A204.1 (cell line): Measurements from ENCODE around the gene TBX18.

Experiments
- FAIRE-seq: peaks from 2 replicates; lab custom pipeline; 2012; peaks lifted over from hg19 to GRCh38; lab: Jason Lieb, UNC

The TBX18 gene

DNA sequence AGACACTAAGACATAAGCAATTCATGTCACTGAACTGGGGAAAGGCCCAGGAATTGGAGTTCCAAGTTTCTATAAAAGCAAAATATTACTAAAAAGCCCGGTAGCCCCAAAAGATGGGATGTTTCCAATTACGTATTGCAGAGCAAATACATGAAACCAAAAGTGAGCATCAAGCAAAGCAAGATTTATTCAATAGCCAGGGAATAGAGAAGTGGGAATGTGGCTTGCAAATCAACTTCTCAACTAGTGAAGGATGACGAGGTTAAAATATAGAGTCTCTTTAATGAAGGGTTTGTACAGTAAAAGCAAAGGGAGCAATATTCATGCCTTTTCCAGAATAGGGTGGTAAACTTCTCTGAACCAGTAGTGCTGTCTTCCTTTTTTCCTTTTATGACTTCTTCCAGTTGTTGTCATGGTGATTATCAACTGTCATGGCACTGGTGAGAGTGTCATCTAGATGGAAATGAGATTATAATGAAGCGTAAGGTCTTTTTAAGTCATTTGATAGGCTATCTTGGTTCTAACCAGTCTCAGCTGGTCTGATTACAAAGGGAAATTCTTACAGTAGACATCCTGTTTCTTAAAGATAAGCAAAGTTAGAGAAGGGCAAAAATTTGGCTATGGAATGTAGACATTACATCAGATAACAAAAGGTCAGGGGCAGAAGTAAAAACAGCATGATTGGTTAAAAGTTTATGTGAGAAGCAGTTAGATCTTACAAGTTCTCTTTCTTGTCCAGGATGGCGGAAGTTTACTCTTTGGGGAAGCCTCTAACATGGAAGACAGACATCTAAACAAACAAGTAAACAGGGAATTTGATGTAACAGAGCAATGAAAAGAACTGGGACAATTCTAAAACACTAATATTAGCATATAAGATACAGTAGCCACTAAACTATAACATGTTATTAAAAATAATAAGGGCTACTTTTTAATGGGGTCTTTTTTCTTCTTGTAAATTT lies 96.9 kb downstream of the TBX18 start:
- FAIRE-seq = no peak

DNA sequence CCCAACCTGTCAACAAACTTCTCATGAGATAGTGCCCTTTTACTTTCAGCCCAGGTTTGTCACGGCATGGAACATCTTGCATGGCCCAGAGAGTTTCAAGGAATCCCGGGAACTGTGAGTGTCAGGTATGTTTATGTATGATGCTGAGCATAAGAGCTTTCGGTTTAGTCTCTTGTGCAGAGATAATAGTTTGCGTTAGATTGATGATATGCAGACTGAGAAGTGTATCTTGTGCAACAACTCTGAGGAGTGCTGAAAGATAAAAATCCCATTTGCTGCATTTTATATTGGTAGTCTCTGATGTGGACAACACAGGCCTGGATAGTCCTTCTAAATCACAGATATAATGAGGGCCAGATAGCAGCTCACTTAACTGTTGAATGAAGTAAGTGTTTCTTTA lies 99.0 kb downstream of the TBX18 start:
- no peak for FAIRE-seq

DNA sequence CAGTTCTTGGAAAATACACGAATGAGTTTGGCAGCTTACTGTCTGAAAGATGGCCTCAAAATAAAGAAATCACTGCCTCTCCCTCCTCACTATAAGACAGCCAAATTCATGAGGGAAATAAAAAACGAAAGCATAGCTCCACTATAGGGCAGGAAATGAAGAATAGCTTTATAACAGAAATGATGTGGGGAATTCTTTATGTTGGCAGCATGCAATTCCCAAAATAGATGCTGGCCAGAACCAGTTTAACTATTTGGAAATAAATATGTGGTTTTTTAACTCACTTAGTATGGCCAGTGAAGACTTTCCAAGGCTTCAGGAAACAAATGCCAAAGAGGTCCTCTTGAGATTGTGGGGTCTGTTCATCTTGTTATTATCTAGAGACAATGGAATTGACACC lies 100.5 kb downstream of the TBX18 start:
- FAIRE-seq = no peak

DNA sequence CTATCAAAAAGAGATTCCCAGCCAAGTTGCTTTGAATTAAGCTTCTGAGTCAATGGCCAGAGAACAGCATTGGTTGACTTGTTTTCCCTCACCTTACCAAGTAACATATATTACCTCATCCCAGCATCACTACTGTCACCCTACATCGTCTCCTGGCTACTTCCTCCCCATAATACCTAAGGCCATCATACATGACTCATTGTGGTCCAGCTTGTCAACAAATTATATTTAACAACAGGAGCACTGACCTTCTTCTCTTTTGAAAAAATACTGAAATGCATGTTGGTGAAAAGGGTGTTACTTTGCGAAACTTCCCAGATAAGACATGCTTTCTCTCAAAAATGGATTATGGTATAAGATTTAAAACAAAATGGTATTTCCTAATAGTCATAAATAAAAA lies 106.9 kb downstream of the TBX18 start:
- FAIRE-seq = no peak

DNA sequence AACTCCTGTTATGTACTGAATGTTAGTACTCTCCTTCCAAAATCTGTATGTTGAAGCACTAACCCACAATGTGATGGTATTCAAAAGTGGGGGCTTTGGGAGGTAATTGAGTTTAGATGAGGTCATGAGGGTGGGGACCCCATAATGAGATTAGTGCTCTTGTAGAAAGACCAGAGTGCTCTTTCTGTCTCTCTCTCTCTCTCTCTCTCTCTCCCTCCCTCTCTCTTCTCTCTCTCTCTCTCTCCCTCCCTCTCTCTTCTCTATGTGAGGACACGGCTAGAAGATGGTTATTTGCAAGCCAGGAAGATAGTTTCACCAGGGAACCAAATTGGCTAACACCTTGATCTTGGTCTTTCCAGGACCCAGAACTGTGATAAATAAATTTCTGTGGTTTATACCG lies 107.4 kb downstream of the TBX18 start:
- FAIRE-seq = no peak

DNA sequence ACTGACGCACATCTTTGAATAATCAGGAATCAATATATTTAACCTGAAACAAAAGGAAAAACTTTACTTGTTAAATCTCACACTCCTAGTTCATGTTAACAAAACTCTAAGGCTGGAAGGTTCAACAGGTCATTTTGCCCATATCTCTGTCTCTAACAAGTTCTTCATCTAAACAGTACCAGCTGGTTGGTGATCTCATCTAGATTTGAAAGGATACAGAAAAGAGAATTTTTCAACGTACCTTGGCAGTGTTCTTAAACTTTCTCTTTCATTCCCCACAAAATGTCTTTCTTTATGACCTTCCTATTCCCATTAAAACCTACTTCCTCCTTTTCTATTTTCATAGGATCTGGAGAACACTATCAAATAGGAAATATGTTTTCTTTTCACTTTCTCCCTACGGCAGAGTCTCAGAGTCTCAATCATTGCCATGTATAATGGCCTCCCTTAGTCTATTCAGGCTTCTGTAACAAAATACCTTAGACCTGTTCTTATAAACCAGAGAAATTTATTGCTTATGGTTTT lies 111.3 kb downstream of the TBX18 start:
- FAIRE-seq = no peak

DNA sequence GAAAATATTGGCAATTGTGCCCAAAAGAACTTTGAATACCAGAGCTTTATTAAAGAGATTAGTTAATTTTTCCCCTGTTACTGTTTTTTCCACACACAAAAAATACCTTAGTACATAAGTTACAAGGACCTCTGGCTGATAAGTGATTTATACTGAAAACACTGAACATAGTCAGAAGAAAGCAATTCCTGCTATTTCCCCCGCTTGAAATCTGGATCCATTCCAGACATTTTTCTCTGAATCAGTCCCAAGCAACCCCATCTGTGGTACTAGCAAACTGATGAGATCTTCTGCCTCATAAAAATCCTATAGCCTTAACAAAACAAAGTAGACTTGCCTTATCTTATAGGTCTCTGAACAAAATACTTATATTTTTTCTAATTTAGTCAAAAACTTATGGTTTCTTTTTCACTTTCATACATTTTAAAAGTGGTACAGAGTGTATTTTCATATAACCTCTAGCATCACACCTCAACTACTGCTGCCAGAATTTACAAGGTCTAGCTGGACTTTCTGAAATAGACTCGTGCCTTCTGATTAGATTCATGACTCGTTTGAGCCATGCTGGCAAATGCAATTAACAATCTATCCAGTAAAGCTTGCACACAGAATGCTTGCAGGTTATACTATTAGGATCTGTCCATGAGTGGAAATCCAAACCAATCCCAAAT lies 111.9 kb downstream of the TBX18 start:
- FAIRE-seq = no peak

DNA sequence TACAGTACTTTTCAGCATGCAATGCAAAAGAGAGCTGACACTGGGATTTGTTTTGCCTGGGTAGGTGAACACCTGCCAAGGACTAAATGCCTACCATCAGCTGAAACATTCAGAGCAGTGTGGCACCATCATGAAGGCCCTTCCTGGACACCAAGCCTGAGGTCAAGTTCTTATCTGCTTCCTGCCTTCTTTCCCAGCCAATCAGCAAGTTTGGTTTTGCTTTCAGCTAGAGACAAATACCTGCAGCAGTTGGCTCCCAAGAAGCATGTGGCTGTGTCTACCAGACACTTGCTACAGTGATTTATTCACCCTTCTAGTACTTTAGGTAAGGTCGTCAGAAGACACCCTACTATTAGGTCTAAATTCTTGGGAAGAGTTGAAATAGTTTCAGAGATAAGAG lies 112.8 kb downstream of the TBX18 start:
- no peak for FAIRE-seq

DNA sequence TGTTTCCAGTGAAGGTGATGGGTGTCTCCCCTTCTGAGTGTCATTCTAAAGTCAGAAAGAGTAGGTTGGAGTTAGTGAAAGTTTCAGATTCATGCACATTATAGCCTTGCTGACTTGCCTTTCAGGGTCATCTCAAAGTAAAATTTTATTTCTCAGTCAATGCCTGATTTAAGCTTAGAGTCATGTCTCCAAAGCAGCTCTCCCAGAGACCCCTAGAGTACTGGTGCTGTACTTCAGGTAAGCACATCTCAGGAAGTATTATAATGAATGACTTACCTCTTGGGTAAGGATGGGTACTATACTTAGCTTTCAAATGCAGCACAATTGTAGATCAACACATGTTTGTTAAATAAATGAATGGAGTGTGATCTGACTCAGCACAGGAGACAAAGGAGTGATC lies 116.0 kb downstream of the TBX18 start:
- FAIRE-seq = no peak

DNA sequence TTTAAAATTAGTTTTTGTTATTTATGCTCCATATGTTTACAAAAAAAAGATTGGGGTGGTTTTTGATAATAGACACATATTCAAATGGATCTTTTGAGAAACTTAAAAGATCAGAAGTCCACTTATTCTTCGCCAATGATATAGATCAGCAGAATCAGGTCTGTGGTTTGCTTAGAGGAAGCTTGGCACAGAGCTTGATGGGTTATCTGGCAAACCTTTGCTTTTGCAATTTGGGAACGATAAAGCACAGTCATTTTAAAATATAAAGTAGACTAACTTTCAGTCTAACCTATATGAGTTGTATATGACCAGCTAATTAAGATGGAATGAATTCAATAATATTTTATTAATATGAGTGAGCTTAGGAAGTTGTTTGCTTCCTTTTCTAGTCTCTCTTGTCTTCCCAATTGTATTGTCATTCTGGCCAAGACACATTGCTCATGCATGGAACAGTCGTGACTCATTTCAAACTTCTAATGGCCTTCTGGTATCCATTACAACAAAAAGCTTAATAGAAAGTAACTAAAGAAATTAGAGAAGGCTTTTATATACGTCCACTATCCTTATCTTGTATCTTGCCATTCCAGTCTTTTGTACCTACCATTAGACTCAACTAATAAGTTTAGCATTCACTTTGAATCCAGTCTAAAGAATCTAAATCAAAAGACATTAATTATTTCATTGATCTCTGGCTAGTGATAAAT lies 118.7 kb downstream of the TBX18 start:
- FAIRE-seq = no peak

DNA sequence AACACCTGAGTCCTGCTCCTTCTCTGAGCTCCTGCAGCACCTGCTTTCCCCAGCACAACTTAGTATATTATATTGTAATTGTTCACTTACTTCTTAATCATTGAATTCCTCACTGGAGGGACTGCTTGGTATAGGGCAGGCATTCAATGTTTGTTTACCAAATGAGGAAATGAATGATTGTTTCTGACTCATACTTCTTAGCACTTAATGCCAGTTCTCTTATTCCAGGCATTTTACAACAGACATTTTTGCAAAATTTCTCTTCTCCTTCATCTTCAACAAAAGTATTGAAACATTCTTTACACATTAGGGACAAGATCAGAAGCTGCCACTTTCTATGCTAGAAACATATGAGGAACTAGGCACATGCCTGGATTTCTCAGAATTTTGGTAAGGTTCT lies 119.4 kb downstream of the TBX18 start:
- no peak for FAIRE-seq

DNA sequence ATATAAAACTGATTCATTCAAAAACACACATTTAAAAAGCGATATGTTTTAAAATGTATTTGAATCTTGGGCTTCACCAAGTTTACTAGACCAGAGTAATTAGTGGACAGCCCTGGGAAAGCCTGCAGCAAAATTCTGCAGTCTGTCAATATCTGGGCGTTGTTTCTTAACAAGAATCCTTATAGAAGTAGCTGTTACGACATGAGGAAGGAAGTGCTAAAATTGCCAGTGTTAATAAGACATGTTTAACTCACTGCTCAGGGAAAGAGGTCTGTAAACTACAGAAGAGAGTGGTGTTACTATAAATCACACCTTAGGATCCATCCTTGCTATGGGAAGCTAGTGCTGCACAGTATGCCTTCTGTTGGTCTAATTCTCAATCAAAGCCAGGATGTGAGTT lies 120.6 kb downstream of the TBX18 start:
- no peak for FAIRE-seq

DNA sequence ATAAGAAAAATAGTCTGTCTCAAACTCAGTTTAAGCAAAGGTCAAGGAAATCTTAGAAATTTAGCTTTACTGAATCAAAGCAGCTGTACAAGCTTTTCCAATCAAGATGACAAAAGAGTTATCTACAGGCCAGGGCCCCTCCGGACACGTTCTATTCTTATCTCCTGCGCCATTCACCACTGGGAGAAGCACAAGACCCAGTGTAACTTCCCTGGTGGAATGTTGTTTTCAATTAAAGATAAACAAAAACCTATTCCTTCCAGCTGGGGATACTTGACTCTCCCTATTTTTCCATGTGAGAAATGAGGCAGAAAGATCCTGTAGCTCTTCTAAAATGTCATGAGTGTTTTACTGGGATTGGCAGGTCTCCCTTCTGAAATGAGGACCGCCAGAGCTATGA lies 123.3 kb downstream of the TBX18 start:
- no peak for FAIRE-seq

DNA sequence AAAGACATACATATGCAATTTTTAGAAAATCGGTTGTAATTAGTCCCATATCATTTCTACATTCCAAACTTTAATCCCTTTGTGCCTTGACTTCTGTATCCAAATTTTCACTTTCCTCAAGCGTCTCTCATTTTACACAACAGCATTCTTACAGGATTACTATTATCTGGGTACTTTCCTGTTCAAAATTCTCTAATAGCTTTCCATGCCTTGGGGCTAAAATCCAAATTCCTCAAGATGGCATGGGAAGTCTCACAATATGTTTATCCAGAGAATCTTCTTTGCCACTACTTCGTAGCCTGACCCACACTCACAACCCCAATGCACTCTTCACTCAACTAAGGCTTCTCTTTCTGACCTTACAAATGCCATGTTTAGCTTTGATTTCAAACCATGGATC lies 125.0 kb downstream of the TBX18 start:
- FAIRE-seq = no peak

DNA sequence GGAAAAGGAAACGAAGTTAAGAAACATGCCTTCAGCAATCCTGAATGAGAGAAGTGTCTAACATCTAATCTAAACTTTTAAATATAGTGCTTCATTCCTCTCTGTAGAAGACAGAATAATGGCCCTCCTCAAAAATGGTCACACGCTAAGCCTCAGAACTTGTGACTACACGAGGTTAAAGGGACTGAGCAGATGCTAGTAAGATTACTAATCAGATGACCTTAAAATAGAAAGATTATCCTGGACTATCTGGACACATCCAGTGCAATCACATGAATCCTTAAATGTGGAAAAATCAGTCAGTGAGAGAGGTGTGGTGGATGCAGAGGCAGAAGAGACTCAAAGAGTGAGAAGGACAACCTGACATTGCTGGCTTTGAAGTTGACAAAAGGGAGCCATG lies 126.1 kb downstream of the TBX18 start:
- no peak for FAIRE-seq
